LNCAP (cell line): ENCODE measurements around the gene F10.

Experiments
- TF ChIP-seq, protein P1 (sequence below): fragments of 450-650 bp; IDR thresholded peaks from 2 replicates; pipeline ENCODE4 v1.5.1; 2017; ENCODE audit warnings: mild to moderate bottlenecking

The F10 gene

GRCh38 chr13:113157929-113158747, 35.5 kb downstream of the F10 start, which contains the start of gene PROZ:
Gene PROZ, plus strand, starts transcription at chr13:113158648. Its CDS starts 13 bp downstream, at chr13:113158661.
- TF ChIP-seq, protein P1, sequence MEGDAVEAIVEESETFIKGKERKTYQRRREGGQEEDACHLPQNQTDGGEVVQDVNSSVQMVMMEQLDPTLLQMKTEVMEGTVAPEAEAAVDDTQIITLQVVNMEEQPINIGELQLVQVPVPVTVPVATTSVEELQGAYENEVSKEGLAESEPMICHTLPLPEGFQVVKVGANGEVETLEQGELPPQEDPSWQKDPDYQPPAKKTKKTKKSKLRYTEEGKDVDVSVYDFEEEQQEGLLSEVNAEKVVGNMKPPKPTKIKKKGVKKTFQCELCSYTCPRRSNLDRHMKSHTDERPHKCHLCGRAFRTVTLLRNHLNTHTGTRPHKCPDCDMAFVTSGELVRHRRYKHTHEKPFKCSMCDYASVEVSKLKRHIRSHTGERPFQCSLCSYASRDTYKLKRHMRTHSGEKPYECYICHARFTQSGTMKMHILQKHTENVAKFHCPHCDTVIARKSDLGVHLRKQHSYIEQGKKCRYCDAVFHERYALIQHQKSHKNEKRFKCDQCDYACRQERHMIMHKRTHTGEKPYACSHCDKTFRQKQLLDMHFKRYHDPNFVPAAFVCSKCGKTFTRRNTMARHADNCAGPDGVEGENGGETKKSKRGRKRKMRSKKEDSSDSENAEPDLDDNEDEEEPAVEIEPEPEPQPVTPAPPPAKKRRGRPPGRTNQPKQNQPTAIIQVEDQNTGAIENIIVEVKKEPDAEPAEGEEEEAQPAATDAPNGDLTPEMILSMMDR = no peak

DNA sequence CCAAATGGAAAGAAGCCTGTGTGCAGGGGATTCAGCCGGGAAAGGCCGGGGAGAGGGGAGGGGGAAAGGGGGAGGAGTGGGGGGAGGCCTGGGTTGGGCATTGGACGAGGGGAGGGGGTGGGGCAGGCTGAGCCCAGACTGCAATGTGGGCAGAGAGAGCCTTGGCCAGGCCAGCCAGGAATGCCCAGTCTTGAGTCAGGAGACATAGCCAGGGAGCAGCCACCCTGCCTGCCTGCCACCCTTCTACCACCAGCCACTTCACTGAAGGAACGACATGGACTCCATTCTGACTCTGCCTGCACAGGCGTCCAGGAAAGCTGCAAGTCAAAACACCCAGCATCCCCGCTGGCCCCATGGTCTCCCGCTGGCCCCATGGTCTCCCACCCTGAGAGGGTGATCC, 36.3 kb downstream of the F10 start:
- TF ChIP-seq, protein P1 = no peak

DNA sequence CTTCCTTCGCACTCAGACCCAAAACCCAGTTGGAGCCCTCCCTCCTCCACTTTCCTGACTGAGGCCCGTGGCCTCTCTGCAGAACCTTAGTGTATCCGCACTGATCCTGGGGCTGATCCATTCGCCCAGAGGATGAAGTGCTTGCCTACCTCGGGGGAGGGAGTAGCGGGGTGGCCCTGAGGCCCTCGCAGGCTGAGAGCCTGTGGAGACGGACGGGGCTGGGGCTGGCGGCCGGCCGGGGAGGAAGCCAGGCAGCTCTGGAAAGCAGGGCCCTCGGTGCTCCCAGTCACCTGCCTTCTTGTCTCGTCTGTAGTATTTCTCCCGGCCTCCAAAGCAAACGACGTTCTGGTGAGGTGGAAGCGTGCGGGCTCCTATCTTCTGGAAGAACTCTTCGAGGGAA, 37.1 kb downstream of the F10 start:
- TF ChIP-seq, protein P1 = no peak

DNA sequence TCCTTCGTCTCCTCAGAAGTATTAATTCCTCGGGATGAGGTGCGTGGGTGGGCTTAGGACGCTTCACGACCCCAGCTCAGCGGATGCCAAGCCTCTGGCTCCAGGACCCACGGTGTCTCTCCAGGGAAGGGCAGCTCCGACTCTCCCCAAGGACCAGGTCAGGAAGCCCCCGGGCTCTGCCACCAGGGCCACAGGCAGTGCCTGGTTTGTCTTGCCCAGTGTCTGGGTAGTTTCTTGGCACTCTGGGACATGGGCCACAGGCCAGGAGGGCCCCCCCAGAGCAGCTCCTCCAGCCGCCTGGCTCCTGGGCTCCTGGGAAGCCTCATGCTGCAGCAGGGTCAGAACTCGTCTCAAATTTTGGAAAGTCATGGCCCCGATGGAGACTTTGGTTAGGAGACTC, 38.4 kb downstream of the F10 start:
- TF ChIP-seq, protein P1 = no peak

DNA sequence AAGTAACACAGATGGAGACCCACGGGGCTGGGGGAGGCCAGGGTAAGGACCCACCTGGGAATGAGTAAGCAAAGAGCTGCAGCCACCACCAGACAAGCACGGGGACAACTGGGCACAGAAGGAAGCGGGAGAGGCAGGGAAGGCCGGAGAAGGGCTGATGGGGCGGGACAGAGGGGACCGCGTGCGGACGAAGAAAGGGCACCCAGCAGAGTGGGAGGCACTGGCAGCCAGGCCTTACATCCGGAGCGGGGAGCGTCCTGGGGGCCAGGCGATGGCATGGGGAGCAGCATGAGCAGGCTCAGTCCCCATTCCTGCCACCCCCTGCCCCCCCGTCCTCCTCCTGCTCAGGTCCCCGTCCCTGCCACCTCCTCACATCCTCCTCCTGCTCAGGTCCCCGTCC, 38.8 kb downstream of the F10 start:
- TF ChIP-seq, protein P1 = no peak

DNA sequence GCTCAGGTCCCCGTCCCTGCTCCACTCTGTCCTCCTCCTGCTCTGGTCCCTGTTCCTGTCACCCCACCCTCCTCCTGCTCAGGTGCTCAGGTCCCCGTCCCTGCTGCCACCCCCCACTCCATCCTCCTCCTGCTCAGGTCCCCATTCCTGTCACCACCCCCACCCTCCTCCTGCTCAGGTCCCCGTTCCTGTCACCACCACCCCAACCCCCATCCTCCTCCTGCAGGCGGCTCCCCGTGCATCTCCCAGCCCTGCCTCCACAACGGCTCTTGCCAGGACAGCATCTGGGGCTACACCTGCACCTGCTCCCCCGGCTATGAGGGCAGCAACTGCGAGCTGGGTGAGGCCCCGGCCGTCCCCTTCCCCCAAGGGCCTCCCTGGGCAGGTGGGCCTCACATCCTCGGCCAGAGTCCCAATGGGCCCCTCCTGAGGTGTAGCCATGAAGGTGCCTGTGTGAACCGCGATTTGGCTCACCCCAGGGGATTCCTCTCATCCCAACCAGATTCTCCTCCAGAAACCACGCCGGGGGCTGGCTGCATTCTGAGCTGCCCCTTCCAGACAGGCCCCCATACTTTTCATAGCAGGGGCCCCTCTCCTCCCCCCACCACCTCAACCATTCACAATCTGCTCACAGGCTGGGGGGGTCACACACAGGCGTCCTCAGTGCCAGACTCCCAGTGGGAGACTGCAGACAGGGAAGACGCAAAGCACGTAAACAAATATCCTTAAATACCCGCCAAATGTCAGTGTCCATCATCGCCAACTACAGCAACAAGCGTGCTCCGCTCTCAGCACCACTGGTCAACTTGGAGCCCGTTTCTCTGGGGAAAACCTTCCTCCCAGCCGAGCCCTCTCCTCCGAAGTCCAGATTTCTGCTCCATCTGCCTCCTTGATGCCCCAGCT, 40.4 kb downstream of the F10 start:
- TF ChIP-seq, protein P1 = no peak

DNA sequence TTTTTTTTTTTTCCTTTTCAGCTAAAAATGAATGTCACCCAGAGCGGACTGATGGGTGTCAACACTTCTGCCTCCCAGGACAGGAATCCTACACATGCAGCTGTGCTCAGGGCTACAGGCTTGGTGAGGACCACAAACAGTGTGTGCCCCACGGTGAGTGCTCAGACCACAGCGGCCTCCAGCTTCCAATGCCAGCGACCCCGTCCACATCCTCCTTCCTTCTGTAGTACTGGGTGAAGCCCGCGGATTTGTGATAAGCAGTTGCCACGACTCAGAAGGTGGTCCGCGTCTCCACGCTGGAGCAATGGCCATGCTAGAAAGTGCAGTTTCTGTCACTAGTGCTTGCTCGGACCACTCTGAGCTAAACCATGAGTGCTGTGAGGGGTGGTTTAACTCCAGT, 41.9 kb downstream of the F10 start:
- TF ChIP-seq, protein P1 = no peak
